HG03045 (cell line): ENCODE measurements around the gene KLHDC8A.
"Not testable (repeated sequence)": the region's sequence is repeated elsewhere in the genome, so short reads cannot be mapped to it uniquely, and the experiment has no call there.

Experiments
- ATAC-seq: cut with Tn5 transposase; IDR thresholded peaks from one replicate; pipeline ENCODE4 v1.9.1; 2021; ENCODE audit warnings: mild to moderate bottlenecking, moderate library complexity; ENCODE audit not compliant: unreplicated experiment

KLHDC8A gene

GRCh38 chr1:205371871-205372660, 15.3 kb upstream of the KLHDC8A start:
- no peak for ATAC-seq

GRCh38 chr1:205370780-205371179, 14.1 kb upstream of the KLHDC8A start:
- ATAC-seq = no peak

GRCh38 chr1:205369701-205370123, 13.0 kb upstream of the KLHDC8A start:
- no peak for ATAC-seq

GRCh38 chr1:205368478-205368877, 11.8 kb upstream of the KLHDC8A start:
- ATAC-seq = no peak

- no peak for ATAC-seq
Measured at GRCh38 chr1:205365945-205366463, 9.3 kb upstream of the KLHDC8A start.

GRCh38 chr1:205365086-205365485, 8.4 kb upstream of the KLHDC8A start:
- not testable (repeated sequence) for ATAC-seq

GRCh38 chr1:205360891-205361290, 4.2 kb upstream of the KLHDC8A start:
- no peak for ATAC-seq

GRCh38 chr1:205359771-205360565, 3.2 kb upstream of the KLHDC8A start:
- no peak for ATAC-seq

GRCh38 chr1:205358579-205358978, 1.9 kb upstream of the KLHDC8A start:
- ATAC-seq = no peak

GRCh38 chr1:205357567-205357966, 845 bp upstream of the KLHDC8A start:
- ATAC-seq = no peak

- no peak for ATAC-seq
Measured at GRCh38 chr1:205355075-205355453, 1.7 kb downstream of the KLHDC8A start.

- ATAC-seq = no peak
Measured at GRCh38 chr1:205354259-205355074, 2.3 kb downstream of the KLHDC8A start.

- ATAC-seq = no peak
Measured at GRCh38 chr1:205353612-205354011, 3.1 kb downstream of the KLHDC8A start.

GRCh38 chr1:205353191-205353590, 3.5 kb downstream of the KLHDC8A start:
- ATAC-seq = no peak

GRCh38 chr1:205351984-205352713, 4.6 kb downstream of the KLHDC8A start:
- no peak for ATAC-seq

- ATAC-seq = no peak
Measured at GRCh38 chr1:205350691-205351141, 6.0 kb downstream of the KLHDC8A start.

GRCh38 chr1:205350124-205350523, 6.6 kb downstream of the KLHDC8A start:
- ATAC-seq = no peak

- no peak for ATAC-seq
Measured at GRCh38 chr1:205348554-205349487, 7.9 kb downstream of the KLHDC8A start.

- no peak for ATAC-seq
Measured at GRCh38 chr1:205346956-205347574, 9.7 kb downstream of the KLHDC8A start.
